MM.1S (cell line): ENCODE measurements around the gene SYMPK.

Experiments used
- DNase-seq: peaks from one replicate; pipeline ENCODE4 v3.0.0-alpha.2; 2015
- H2AFZ ChIP-seq: fragments of 300-600 bp; sonication (generic); 2 replicates; pipeline ENCODE4 v1.6.0; 2016; ENCODE audit warnings: antibody characterized with exemption, low read length
- H3F3A ChIP-seq: fragments of 300-600 bp; sonication (generic); 2 replicates; pipeline ENCODE4 v1.6.1; 2016; ENCODE audit warnings: mild to moderate bottlenecking, antibody characterized with exemption, low read length, moderate library complexity, mixed read lengths; ENCODE audit not compliant: insufficient read depth
- H3K27ac ChIP-seq: fragments of 300-600 bp; sonication (generic); 2 replicates; pipeline ENCODE4 v1.5.1; 2016; ENCODE audit warnings: mild to moderate bottlenecking, low read length
- H3K27me3 ChIP-seq: fragments of 300-600 bp; sonication (generic); replicated peaks from 2 replicates; pipeline ENCODE4 v1.6.0; 2016; ENCODE audit warnings: low read length; ENCODE audit not compliant: insufficient read depth
- H3K36me3 ChIP-seq: fragments of 300-600 bp; sonication (generic); replicated peaks from 2 replicates; pipeline ENCODE4 v1.6.1; 2016; ENCODE audit warnings: mild to moderate bottlenecking, low read length, mixed read lengths; ENCODE audit not compliant: insufficient read depth
- H3K4me1 ChIP-seq: fragments of 300-600 bp; sonication (generic); 2 replicates; pipeline ENCODE4 v1.6.1; 2016; ENCODE audit warnings: low read length, mixed read lengths
- H3K4me2 ChIP-seq: fragments of 300-600 bp; sonication (generic); 2 replicates; pipeline ENCODE4 v1.6.0; 2016; ENCODE audit warnings: low read depth, low read length
- H3K4me3 ChIP-seq: fragments of 300-600 bp; sonication (generic); 2 replicates; pipeline ENCODE4 v1.5.1; 2016; ENCODE audit warnings: low read length, mixed read lengths
- H3K79me2 ChIP-seq: fragments of 300-600 bp; sonication (generic); 2 replicates; pipeline ENCODE4 v1.6.1; 2016; ENCODE audit warnings: mixed run types, low read length, mixed read lengths
- H3K9ac ChIP-seq: fragments of 300-600 bp; sonication (generic); 2 replicates; pipeline ENCODE4 v1.6.1; 2016; ENCODE audit warnings: low read length, mixed read lengths
- H3K9me2 ChIP-seq: fragments of 300-600 bp; sonication (generic); replicated peaks from 2 replicates; pipeline ENCODE4 v1.6.1; 2016; ENCODE audit warnings: mild to moderate bottlenecking, low read length, mixed read lengths; ENCODE audit not compliant: insufficient read depth
- H3K9me3 ChIP-seq: fragments of 300-600 bp; sonication (generic); replicated peaks from 2 replicates; pipeline ENCODE4 v1.6.1; 2016; ENCODE audit warnings: mild to moderate bottlenecking, low read length, mixed read lengths; ENCODE audit not compliant: insufficient read depth
- H4K20me1 ChIP-seq: fragments of 300-600 bp; sonication (generic); 2 replicates; pipeline ENCODE4 v1.6.1; 2016; ENCODE audit warnings: mild to moderate bottlenecking, low read length, moderate library complexity, mixed read lengths; ENCODE audit not compliant: insufficient read depth
- CTCF ChIP-seq: fragments of 300-600 bp; sonication (generic); IDR thresholded peaks from 2 replicates; pipeline ENCODE4 v1.5.1; 2016; ENCODE audit warnings: antibody characterized with exemption, low read length, mixed read lengths
- EZH2 ChIP-seq: fragments of 300-600 bp; sonication (generic); optimal IDR thresholded peaks from 2 replicates; pipeline ENCODE3; 2017; ENCODE audit warnings: low read depth, mild to moderate bottlenecking, antibody characterized with exemption, low read length, mixed read lengths
- EZH2phosphoT487 ChIP-seq: fragments of 300-600 bp; sonication (generic); IDR thresholded peaks from 2 replicates; pipeline ENCODE4 v1.6.1; 2018; ENCODE audit warnings: antibody characterized with exemption, low read length

SYMPK gene

GRCh38 chr19:45766869-45767346 lies 96.0 kb downstream of the SYMPK start:
- no peak overlapping the region for H3K4me3 ChIP-seq
- no peak overlapping the region for H2AFZ ChIP-seq

GRCh38 chr19:45766296-45766868 lies 96.6 kb downstream of the SYMPK start:
- no peak for TF ChIP-seq EZH2phosphoT487
- TF ChIP-seq EZH2 = no peak
- TF ChIP-seq CTCF = no peak
- H3K4me1 ChIP-seq = peaks cover 5% of the 10 kb centered on the region
- H3K4me3 ChIP-seq = no peak overlapping the region

More at GRCh38 chr19:45766869-45767346, 96.0 kb downstream of the SYMPK start:
- Histone ChIP-seq H3K79me2 (no peaks in the 10 kb centered on the region), H4K20me1 (no peaks in the 10 kb centered on the region), H3K9ac (no peak overlapping the region), H3K9me2 (no peaks in the 10 kb centered on the region), H3K27me3 (peaks cover 33% of the 10 kb centered on the region; the same call in 1 of the 2 replicates), H3F3A (peaks cover 10% of the 10 kb centered on the region), H3K27ac (no peak overlapping the region), H3K4me1 (peaks cover 5% of the 10 kb centered on the region), H3K4me2 (no peak overlapping the region), H3K36me3 (no peaks in the 10 kb centered on the region), H3K9me3 (no peaks in the 10 kb centered on the region)
- no peak for DNase-seq
- TF ChIP-seq EZH2phosphoT487 = no peak
- TF ChIP-seq CTCF = no peak
- TF ChIP-seq EZH2 = no peak

GRCh38 chr19:45765702-45766295 lies 97.1 kb downstream of the SYMPK start:
- Histone ChIP-seq H3K9ac (no peak overlapping the region), H3K27ac (no peak overlapping the region), H3K27me3 (peaks cover 38% of the 10 kb centered on the region; the same call in 1 of the 2 replicates), H4K20me1 (no peaks in the 10 kb centered on the region), H3K79me2 (no peaks in the 10 kb centered on the region), H3K9me2 (no peaks in the 10 kb centered on the region), H3K4me2 (no peak overlapping the region), H3K4me1 (peaks cover under 1% of the 10 kb centered on the region; the same call in 1 of the 2 replicates), H3K4me3 (no peak overlapping the region), H3K36me3 (no peaks in the 10 kb centered on the region), H3F3A (peaks cover 10% of the 10 kb centered on the region), H3K9me3 (no peaks in the 10 kb centered on the region), H2AFZ (no peak overlapping the region)
- no peak for DNase-seq
- no peak for TF ChIP-seq CTCF
- TF ChIP-seq EZH2 = no peak
- TF ChIP-seq EZH2phosphoT487 = no peak

More at GRCh38 chr19:45766296-45766868, 96.6 kb downstream of the SYMPK start:
- Histone ChIP-seq H3K27me3 (peaks cover 38% of the 10 kb centered on the region; the same call in 1 of the 2 replicates), H3F3A (peaks cover 10% of the 10 kb centered on the region), H3K9me3 (no peaks in the 10 kb centered on the region), H3K36me3 (no peaks in the 10 kb centered on the region), H3K4me2 (no peak overlapping the region), H3K79me2 (no peaks in the 10 kb centered on the region), H3K9me2 (no peaks in the 10 kb centered on the region), H2AFZ (no peak overlapping the region), H4K20me1 (no peaks in the 10 kb centered on the region), H3K9ac (no peak overlapping the region), H3K27ac (no peak overlapping the region)
- DNase-seq = no peak
